Measurements from ENCODE around the gene PHLDB3. TPM values are rescaled to one million over a fixed set of nuclear protein-coding genes. Genes with fewer than 3 reads are reported as not detected.

The PHLDB3 gene
- polyA plus RNA-seq, 1 donor: 3.4 TPM

DNA sequence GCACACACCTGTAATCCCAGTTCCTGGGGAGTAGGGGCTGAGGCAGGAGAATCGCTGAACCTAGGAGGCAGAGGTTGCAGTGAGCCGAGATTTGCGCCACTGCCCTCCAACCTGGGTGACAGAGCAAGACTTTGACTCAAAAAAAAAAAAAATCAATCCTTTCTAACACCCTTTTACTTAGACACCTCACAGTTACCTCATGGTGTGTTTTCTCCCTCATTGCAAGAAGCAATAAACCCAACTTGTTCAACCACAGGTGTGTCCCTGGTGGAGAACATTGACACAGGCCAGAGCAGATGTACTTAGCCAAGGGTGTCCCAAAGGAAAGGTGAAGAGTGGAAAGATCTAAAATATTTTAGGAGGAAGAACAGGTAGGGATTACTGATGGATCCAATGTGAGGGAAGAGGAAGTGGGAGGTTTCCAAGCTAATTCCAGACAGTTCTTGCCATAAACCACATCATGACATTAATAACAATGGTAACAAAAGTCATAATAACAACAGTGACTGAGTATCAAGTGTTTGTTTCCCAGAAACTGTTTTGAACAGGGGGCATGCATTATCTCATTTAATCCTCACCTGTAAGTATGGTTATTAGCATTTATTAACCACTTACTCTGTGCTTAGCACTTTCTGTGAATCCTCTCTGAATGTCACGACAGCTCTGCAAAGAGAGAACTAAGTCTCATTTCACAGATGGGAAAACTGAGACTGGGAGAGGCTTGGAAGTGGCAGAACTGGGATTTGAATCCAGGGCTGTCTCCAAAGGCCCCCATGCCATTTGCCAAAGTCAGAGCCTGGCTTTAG, 36.0 kb downstream of the PHLDB3 start:
- DNase-seq (ENCODE audit: low read depth): no peak

DNA sequence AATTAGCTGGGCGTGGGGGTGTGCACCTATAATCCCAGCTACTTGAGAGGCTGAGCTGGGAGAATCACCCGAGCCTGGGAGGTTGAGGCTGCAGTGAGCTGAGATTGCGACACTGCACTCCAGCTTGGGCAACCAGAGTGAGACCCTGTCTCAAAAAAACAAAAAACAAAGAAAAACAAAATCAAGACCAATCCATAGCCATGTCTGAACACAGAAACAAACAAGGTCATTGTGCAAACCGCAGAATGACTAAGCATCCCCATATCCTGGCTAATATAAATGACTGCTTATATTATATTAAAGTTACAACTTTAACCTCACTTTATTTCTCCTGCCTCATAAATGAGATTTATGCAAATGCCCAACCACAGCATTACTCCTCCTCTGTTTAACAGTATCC, 36.8 kb downstream of the PHLDB3 start:
- no peak for DNase-seq (ENCODE audit: low read depth)

DNA sequence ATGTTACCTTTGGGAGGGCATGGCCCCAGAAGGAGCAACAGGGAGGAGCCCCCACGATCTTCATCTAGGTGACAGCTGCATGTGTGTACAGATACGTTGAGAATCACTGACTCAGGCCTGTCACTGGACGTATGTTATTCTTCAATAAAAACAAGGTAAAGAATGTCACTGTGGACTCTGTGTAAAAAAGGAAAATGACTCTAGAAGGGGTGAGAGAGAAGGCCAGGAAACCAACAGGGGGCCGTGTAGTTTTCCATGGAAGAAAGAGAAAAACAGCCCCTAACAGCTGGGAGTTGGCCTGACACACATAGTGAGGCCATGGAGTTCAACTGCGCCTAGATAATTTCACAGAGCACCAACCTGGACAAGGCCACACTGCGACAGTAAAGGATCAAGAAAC, 37.3 kb downstream of the PHLDB3 start:
- DNase-seq (ENCODE audit: low read depth): no peak

DNA sequence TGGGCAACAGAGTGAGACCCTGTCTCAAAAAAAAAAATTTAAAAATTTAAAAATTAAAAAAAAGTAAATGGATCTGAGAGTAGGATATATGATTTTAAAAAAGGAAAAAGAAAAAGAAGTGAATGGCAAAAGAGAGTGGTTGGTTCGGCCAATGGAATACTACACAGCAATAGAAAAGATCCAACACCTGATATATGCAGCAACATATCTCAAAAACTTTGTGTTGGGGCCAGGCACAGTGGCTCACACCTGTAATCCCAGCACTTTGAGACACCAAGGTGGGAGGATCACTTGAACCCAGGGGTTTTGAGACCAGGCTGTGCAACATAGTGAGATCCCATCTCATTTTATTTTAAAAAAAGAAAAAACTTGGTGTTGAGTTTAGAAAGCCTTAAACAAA, 37.8 kb downstream of the PHLDB3 start:
- DNase-seq (ENCODE audit: low read depth): no peak

DNA sequence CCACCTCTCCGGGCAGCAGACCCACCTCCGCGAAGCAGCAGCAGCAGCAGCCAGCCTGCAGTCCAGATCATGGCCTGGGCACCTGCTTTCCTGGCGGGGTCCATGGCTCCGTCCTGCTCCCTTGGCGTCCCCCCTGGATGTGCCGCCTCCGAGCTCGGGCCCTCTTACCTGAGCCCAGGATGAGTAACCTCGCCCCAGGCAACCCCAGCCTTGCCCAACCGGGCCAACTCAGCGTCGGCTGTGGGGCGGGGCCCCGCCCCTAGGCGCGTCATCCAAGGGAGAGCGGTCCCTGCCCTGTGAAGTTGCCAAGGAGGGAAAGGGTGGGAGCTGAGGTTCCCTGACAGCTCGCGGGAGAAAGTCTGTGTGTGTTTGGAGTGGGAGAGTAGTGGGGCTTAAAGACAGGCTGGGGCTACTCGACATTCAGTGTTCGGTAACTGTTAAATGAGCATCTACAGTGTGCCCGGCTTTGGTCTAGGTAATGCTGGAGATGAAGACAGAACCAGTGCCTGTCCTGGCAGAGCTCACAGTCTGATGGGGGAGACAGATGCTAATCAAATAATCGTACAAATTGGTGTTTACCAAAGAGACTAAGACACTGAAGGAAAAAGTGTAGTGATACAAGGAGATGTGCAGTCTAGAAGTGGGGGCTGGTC, 39.0 kb downstream of the PHLDB3 start, which contains the start of gene LYPD3:
Gene LYPD3, minus strand, starts transcription at position 141 of the 653 bp plus-strand sequence. Its CDS starts 37 bp downstream, at position 104.
- no peak for DNase-seq (ENCODE audit: low read depth)

DNA sequence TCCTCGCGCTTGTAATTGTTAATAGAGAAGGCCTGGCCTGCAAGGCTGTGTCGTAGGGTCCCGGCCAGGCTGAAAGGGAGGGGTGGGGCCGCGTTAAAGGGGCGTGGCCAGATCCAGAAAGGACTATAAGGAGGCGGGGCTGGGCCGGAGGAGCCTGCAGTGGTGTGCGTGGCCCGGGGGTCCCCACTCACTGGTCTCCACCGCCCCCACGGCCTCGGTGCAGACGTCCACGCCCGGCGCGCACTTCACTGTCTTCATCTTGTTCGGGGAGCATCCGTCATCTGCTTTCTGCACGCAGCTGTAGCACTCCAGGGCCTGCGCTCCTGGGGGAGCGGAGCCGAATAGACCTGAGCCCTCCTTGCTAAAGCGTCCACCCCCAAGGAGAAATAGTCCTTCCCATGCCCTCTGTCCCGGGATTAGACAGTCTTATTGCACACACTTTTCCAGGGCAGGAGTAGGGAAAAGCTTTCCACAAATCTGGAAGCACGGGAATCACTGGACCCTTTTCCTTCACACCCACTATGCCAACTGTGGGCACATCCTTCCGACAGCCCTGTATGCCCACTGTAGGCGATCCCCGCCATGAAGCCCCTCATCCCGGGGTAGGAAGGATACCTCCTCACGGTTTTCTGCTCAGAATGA, 40.3 kb downstream of the PHLDB3 start:
- DNase-seq (ENCODE audit: low read depth): no peak

DNA sequence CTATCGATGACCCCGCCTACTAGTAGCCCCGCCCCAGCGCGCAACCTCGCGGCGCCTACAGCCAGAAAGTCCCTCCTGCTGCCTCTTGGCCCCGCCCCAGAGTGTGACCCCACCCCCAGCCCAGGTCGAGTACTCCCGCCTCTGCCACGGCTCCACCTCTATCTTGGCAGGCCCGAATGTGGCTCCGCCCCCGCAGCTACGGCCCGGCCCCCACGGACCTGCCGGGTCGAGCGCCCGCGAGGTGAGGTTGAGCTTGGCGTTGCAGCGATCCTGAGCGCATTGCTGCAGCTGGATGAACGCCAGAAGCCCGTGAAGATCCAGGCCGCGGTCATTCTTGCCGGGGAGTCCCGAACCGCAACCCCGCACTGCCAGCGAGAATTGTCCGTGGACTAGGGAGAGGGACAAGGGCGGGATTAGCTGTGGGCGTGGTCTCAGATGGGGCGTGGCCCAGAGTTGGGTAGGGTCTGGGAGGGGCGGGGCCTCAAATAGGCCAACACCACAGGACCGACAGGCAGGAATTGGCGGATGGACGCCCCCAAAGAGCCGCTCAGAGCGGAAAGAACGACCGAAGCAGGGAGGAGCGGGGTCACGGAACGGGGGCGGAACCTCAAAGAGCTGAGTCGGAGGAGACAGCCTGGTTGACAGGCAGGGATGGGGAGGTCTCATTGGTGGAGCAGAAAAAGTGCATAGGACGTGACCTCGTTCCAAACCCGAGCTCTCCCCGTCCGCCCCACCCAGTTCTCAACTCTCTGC, 41.0 kb downstream of the PHLDB3 start:
- DNase-seq (ENCODE audit: low read depth): peak; percentile 62

DNA sequence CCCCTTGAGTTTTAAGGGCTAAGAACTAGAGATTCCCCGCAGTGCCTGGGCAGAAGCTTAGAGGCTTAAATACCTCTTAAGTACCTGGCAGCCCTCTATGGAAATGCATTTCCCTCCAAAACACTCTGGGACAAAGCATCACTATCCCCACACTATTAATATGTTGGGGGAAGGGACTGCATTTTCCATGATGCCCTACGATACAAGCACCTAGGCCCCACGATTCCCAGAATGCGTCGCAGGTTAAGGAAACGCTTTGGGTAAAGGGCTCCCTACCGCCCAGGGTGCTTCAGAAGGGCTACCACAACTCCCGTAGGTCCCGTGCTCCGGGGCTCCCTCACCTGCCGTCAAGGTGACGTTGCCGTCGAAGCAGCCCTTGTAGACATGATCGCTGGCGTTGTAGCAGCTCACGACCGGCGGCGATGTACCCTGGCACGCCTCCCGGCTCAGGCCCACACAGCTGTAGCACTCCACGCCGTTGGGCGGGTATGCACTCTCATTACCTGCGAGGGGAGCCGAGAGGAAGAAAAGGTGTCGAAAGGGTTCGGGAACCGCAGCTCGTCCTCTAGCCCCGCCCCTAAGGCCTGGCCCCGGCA, 41.7 kb downstream of the PHLDB3 start:
- no peak for DNase-seq (ENCODE audit: low read depth)

DNA sequence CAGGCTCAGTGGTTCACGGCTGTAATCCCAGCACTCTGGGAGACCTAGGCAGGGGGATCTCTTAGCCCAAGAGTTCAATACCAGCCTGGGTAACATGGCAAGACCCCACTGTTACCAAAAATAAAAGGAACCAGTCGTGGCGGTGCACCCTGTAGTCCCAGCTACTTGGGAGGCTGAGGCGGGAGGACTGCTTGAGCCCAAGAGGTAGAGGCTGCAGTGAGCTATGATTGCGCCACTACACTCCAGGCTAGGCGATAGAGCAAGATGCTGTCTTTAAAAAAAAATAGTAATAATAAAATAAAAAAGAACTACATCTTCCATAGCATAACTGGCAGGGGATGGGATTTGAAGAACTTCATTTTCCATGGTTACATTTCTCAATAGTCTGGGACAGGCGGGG, 42.2 kb downstream of the PHLDB3 start:
- DNase-seq (ENCODE audit: low read depth): no peak

DNA sequence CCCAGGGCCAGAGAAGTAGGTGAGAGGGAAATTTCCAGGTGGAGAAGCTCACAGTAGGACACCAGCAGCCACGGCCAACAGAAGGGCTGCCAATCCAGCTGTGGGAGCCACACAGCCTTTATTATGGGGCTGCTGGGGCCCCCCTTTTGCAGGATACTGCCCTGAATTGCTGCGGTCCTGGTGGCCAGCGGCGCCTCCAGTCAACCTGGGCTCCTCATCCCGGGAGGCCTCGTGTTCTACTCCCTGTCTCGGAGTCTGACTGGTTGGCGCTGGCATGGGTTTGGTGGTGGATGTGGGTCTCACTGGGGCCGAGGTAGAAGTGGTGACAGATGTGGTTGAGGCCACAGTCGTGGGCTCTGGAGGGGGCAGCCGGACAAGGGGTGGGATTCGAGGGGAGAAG, 43.2 kb downstream of the PHLDB3 start:
- DNase-seq (ENCODE audit: low read depth): no peak

DNA sequence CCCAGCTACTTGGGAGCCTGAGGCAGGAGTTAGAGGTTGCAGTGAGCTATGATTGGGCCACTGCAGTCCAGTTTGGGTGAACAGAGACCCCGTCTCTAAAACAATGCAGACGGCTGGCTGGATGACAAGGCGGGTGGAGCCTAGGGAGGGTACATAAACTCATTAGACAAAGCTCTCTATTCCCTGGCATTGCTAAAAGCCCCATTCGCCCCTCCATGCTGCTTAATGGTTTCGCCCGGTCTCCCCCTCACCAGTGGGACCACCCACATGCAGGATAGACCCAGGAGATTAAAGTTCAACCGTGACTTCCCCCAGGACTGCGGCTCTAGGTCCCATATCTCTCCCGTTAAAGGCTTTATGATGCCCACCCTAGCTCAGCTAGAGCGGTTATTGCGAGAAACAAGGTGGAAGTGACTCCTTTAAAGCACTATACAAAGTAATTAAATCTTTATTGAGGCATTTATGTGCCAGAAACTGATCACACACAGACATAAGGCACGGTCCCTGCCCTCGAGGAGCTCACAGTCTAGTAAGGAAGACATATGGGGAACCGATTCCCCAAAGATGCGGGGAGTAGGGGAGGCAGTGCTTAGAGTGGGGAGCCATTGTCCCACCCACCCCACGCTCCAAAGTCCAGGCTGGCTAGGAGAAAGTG, 44.1 kb downstream of the PHLDB3 start:
- no peak for DNase-seq (ENCODE audit: low read depth)

DNA sequence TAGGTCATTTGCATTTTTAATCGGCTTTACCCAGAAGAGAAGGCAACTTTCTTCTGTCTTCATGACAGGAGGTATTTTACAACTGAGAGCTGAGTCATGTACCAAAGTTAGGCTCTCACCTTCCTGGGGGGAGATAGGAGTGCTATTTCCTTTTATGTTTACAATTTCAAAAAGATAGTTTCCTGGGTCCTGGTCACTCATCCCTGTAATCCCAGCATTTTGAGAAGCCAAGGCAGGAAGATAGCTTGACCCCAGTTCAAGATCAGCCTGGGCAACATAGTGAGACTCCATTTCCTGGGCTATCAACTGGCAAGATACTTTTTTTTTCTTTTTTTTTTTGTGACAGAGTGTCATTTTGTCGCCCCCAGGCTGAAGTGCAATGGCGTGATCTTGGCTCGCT, 46.7 kb downstream of the PHLDB3 start:
- DNase-seq (ENCODE audit: low read depth): no peak

DNA sequence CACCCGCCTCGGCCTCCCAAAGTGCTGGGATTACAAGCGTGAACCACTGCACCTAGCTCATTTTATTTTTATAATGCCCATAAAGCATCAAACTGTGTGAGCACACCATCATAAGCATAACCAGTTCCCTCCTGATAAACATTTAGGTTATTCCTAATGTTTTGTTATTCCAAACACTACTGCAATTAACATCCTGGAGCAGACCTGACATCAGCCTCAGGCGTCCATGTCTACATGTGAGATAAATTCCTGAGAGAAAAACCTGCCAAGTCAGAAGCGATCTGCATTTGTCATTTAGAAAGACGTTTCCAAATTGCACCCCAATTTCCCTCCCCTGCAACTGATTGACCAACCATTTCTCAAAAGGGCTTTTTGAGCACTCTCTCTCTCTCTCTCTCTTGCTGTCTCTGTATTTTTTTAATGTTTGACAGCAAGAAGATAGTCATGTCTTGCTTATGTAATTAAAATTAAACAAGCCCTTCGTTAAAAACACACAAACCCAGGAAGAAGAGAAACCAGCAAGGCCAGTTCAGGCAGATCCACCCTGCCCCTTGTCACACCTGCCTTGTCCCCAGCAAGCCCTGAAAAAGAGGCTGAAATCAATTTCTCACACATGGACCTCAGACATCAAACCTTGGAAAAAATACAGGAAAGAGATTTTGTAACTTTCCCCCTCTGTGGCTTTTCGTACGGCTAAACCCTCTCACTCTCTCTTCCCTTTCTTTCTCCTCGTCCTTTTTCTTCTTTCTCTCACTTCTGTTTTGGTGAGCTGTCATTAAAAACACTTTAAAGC, 49.0 kb downstream of the PHLDB3 start:
- DNase-seq (ENCODE audit: low read depth): no peak

DNA sequence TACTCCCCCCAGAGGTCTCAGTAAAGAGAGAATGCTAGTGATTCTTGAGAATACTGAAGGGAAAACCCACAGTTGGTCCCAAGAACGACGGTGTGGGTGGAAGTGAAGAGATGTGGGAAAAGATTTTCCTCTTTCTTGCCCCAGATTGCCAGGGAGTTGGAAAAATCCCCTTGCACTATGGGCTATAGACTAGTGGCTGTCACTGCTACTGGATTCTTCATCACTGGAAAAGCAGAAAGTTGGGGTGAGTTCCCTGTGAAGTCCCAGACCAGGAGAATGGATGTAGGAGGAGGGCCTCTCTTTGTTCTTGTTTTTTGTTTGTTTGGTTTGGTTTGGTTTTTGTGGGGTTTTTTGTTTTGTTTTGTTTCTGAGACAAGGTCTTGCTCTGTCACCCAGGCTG, 50.5 kb downstream of the PHLDB3 start:
- no peak for DNase-seq (ENCODE audit: low read depth)

DNA sequence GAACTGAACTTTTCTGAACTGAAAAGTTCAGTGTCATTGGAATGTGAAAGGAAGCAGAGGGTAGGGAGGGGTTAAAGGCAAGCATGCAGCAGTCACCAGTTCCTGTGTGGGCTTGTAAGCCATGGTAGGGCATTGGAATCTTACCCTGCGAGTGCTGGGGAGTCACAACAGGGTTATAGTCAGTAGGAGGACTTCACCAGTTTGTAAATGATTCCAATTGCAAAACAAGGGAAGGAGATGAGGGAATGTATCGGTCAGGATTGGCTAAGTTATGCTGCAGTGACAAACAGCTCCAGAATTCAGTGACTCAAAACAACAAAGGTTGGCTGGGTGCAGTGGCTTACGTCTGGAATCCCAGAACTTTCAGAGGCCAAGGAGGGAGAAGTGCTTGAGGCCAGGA, 52.0 kb downstream of the PHLDB3 start:
- DNase-seq (ENCODE audit: low read depth): no peak

DNA sequence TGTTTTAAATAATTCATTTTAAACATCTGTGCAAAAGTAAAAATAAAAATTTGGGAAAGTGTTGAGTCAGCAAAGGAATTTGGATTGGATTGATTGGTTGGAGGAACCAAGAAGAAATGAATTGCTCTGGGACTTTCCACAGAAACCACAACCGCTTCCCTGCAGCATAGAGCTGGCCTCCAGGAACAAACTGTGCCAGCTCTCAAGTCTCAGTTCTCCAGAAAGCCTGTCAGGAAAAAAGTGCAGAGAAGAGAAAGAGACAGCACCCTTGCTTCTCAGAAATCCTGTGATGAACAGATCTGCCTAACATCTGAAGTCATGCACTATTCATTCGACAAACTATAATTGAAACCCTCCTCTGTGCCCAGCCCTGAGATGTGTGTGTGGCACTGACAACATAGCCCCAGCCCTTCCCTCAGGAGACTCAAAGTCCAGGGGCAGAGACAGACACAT, 54.0 kb downstream of the PHLDB3 start:
- DNase-seq (ENCODE audit: low read depth): no peak

DNA sequence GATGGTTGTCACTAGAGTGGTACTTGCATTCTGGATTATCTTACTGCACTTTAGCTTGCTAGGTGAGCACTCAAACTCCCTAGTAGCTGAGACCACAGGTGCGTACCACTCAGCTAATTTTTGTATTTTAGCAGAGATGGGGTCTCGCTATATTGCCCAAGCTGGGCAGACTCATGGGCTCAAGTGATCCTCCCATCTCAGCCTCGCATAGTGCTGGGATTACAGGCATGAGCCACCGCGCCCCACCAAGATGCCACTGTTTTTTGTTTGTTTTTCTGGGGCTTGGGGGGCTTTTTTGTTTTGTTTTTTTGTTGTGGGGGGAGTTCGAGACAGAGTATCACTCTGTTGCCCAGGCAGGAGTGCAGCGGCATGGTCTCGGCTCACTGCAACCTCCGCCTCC, 56.9 kb downstream of the PHLDB3 start:
- no peak for DNase-seq (ENCODE audit: low read depth)

DNA sequence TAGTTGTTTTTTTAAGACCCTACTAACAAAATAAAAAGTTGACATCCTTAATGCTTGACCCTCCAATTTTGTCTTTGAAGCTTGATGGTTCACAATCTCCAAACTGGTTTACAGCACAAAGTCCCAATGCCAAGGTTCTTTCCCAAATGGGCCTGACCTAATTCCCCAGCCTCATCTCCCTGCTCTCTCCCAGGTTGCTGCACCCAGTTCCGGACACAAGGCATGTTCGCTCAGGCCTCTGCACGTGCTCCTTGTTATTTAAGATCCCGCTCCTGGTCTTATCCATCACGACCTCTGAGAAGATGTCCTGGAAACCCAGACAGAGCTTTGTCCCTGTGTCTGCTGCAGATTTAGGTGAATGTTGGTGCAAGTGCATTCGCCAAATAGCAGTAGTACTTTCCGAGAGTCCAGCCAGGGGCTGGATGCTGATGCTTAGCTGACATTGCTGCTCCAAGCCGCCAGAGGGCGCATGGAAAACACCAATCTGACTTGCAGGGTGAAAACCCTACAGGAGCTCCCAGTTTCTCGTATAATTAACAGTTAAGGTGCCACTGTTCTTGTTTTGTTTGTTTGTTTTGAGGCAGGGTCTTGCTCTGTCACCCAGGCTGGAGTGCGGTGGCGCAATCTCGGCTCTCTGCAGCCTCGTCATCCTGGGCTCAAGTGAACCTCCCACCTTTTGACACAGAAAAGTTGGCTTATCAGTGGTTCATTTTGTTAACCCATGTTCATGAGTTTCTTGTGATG, 57.6 kb downstream of the PHLDB3 start:
- no peak for DNase-seq (ENCODE audit: low read depth)

DNA sequence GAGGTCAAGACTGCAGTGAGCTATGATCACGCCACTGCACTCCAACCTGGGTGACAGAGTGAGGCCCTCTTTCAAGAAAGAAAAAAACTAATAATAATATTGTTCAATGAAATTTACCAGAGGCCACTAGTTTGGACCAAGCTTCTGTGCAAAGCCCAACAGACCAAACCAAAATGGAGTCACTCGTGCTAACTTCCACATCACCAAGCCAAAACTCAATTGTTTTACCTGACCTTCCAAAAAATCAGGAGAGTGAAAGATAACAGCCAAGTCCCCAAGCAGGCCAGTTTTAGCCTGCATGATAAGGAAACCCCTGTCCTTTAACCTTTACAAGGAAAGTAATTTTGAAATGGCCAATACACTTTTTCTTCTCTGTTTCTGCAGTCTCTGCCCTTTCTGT, 59.1 kb downstream of the PHLDB3 start:
- DNase-seq (ENCODE audit: low read depth): no peak
